DMS53 (cell line): ENCODE data around the gene GGT7.
"Not testable (repeated sequence)": the region's sequence is repeated elsewhere in the genome, so short reads cannot be mapped to it uniquely, and the experiment has no call there.

Experiments
- DNase-seq: peaks from one replicate; lab custom pipeline; 2025; lab: John Stamatoyannopoulos, UW

Gene GGT7

GRCh38 chr20:34843421-34843820 is 29.2 kb downstream of the GGT7 start:
- DNase-seq, result no peak

DNA sequence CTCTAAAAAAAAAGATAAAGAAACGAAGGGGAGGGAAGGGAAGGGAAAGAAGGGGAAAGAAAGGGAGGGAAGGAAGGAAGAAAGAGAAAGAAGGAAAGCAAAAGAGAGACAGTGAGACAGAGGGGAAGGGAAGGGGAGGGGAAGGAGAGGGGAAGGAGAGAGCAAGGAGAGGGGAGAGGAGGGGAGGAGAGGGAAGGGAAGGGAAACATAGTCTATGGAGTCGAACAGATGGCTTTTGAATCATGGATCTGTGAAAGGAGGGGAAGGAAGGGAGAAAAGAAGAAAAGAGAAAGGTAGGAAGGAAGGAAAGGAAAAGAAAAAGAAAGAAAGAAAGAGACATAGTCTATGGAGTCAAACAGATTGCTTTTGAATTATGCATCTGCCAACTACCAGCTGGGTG is 30.5 kb downstream of the GGT7 start:
- no peak for DNase-seq

GRCh38 chr20:34834459-34834893 is 38.2 kb downstream of the GGT7 start:
- peak; percentile 74 for DNase-seq

DNA sequence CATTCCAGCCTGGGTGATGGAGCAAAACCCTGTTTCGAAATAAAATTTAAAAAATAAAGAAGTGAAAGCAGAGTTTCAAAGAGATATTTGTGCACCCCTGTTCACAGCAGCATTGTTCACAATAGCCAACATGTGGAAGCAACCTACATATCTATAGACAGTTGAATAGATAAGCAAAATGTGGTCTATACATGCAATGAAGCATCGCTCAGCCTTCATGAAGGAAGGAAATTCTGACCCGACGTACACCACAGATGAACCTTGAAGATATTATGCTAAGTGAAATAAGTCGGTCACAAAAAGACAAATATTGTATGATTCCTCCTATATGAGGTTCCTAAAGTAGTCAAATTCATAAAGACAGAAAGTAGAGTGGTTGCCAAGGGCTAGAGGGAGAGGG is 40.7 kb downstream of the GGT7 start:
- DNase-seq, result no peak

GRCh38 chr20:34829191-34829590 is 43.5 kb downstream of the GGT7 start:
- DNase-seq, result no peak

DNA sequence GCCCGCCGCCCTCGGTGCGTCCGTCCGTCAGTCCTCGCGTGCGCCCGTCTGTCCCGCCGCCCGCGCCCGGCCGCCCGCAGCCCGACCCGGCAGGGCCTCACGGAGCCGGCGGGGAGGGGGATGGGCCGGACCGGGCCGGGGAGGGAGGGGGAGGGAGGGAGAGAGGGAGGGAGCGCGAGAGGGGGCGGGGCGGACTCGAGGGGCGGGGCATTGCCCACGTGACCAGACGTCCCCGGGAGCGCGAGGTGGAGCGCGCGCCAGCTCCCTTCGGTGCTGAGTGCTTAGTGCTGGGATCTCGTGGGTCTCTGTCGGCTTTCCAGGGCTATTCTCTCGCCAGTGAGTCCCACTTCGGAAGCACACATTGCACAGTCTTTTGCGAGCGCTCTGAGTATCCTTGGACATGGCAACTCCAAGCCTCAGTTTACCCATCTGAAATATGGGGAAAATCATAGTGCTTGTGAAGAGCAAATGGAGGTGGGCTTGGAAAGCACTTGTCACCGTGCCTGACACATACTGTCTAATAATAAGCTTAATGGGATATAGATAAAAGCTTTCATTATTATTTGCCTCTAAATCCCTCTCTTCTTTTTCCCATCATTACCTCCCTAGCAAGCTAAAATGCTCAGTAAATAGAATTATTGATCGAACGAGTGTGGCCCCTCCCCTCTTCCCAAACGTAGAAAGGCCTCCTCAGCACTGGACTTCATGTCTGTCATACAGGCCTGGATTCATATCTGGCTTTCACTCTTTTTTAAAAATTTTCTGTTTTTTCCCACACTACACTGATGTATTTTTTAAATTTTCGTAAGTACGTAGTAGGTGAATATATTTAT is 46.9 kb downstream of the GGT7 start, which contains the start of gene NCOA6:
TSS of gene NCOA6 (minus strand) at position 122 of the 833 bp plus-strand sequence. CDS start 43,296 bp downstream, outside the sequence.
- DNase-seq, result peak; percentile 94

DNA sequence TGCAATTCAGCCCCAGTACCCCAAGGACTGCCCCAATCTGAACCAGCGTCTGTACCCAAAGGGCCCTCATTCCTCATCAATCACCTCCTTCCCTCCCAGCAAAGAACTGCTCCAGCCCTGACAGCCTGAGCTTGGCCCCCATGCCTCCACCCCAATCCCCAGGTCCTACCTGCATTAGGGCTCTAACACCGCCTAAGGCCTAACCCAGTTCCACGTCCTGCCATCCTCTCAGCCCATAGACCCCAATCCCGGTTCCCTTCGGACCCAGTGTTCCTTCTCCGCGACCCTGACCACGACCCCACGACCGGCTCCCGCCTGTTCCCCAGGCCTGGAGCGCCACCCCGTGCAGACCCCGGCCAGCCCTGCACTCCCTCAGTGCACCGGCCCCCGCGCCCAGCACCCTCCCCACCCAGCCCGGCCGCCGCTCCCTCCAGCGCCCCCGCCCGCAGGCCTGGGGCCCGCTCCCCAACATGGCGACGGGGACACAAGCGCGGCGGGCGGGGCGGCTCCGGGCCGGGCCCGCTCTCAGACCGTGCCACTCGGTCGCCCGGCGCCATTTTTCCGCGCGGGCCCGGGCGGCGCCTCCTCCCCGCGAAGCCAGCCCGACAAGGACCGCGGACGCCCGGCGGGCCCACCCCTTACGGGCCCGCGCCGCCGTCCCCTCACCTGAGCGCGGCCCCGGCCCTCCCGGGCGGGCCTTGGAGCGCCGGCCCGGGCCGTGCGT is 47.7 kb downstream of the GGT7 start:
- DNase-seq, result peak; percentile 58

GRCh38 chr20:34824452-34824805 is 48.2 kb downstream of the GGT7 start:
- DNase-seq, result peak; percentile 86

DNA sequence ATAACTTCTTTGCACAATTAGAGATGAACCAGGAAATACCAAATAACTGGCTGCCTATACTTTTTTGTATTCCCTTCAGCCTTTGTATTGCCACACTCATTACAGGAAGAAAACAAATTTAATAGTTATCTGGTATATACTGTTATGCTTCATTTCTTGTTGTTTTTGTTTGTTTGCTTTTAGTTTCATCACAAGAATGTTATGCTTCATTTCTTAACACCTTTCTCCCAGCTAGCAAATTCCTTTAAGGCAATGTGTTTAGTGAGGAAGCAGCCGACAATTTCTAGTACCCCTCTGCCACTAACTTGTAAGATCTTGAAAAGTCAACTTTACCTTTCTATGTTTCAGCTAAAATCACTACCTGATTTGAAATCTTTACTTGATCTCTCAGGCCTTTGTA is 48.6 kb downstream of the GGT7 start:
- DNase-seq, result no peak

DNA sequence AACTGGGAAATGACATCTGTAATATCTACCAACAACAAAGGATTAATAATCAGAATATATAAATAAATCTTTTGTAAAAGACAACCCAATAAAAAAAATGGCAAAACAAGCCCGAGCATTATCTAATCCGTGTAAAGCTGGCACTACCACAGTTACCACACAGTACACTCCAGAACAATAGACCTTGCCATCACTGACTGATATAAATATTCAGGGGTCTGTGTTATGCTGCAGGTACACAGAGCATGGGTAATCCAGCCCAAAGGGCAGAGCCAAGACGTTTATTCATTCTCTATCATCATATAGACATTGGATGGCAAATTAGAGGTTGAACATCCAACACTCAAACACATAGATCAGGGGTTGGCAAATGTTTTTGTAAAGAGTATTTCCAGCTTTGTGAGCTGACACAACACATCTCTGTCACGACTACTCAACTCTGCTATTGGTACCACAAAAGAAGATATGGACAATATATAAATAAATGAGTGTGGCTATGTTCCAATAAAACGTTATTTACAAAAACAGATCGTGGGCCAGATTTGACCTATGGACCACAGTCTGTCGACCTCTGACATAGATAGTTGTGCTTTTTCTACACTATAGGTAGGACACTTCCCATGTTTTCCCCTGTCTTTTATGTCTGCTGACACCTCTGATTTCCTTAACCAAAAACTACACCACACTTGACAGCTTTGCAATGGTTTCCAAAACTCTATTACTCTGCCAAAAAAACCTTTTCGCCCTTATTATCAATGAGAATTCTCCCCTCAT is 51.7 kb downstream of the GGT7 start:
- DNase-seq, result no peak

- DNase-seq, result no peak
Observed at GRCh38 chr20:34817801-34818200, 54.9 kb downstream of the GGT7 start.

DNA sequence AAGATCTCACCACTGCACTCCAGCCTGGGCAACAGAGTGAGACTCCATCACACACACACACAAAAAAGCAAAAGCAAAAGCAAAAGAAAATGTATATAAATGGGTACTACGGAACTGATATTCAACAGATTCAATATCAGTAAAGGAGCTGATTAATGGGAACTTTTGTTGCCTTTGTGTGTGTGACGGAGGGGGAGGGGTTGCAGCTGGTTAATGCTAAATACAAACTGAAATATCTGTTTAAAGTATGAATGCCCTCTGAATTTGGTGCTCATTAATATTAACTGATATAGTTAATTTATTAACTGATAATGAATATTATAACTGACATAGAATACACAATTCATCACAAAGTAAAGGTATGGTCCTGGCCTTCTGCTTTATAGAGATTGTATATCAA is 55.6 kb downstream of the GGT7 start:
- DNase-seq, result no peak

DNA sequence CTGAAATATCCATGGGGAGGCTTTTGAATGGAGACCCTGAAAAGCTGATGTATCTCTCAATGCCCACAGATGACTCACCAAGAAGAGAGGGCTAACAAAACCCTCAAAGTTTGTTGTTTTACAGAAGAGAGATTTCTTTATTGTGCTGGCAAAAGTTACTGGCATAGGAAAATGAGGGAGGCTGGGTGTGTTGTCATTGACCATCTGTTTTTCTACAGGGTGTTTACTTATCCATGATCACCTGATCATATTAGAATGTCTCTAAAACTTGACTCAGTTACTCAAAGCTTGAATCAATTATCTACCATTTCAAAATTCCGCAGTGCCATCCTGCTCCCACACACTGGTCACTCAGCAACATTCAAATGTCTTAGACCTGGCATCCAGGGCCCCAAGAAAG is 57.0 kb downstream of the GGT7 start:
- no peak for DNase-seq

DNA sequence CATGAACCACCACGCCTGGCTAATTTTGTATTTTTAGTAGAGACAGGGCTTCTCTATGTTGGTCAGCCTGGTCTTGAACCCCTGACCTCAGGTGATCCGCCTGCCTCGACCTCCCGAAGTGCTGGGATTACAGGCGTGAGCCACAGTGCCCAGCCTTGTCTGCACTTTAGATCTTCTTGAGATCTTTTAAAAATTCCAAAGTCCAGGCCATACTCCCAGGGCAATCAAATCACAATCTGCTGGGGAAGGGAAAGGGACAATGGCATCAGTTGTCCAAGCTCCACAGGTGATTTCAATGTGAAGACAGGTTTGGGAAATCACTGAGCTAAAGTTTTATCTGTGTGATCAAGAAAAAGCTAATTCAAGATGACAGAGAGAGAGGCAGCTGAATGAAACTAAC is 64.1 kb downstream of the GGT7 start:
- DNase-seq, result no peak

DNA sequence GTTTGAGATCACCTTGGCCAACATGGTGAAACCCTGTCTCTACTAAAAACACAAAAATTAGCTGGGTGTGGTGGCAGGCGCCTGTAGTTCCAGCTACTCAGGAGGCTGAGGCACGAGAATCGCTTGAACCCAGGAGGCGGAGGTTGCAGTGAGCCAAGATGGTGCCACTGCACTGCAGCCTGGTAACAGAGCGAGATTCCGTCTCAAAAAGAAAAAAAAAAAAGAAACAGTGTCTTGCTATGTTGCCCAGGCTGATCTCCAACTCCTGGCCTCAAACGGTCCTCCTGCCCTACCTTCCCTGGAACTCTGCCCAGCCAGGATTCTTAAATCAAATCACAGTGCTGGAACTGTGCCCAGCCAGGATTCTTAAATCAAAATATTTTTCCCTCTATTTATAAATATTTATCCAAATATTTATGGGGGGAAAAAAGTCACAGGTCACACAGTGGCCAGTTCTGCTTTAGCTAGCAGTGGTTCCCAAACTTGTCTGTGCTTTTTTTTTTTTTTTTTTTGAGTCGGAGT is 64.7 kb downstream of the GGT7 start:
- not testable (repeated sequence) for DNase-seq

GRCh38 chr20:34806255-34806654 is 66.4 kb downstream of the GGT7 start:
- DNase-seq, result no peak

- DNase-seq, result no peak
Observed at GRCh38 chr20:34798871-34799270, 73.8 kb downstream of the GGT7 start.

- no peak for DNase-seq
Observed at GRCh38 chr20:34798328-34798727, 74.3 kb downstream of the GGT7 start.

- no peak for DNase-seq
Observed at GRCh38 chr20:34797012-34797995, 75.4 kb downstream of the GGT7 start.
